Amniotic stem cell (primary cell): Measurements from ENCODE around the gene SUGCT.

Source experiments
- DNase-seq: peaks from one replicate; lab custom pipeline; 2025; lab: John Stamatoyannopoulos, UW

SUGCT gene

DNA sequence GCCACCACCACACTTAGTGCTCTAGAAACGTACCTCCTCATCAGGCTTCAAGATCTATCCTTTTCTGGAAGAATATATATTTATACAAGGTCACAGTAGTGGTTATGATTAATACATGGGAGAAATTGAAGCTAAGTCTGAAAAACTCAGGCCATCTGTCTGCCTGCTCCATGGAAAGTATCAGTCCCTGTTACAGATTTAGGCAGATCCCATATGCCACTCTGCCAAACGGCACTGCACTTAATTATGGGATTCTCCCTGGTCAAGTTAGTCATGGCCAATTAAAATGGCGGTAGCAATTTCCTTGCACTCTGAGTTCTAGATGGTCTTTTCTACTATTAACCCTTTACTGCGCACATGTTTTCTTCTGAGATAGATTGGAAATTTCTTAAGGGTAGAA, 740.0 kb downstream of the SUGCT start:
- no peak for DNase-seq

DNA sequence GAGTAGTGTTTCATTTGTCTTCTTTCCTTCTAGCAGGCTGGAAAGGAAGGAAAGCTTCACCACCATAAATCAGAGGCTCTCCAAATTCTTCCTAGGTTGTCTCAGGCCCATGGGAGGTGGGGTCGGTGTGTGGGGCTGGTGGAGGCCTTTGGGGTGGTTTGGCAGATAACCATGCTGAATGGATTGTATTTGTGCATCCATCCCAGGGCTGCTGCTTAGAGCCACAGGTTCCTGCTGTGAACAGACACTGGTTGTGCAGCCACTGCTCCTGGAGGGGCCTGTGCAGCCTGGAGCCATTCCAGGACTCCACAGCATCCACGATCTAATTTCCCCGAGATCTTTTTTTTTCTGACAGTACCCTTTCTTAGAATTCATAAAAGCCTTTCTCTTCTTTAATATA, 741.8 kb downstream of the SUGCT start:
- no peak for DNase-seq

DNA sequence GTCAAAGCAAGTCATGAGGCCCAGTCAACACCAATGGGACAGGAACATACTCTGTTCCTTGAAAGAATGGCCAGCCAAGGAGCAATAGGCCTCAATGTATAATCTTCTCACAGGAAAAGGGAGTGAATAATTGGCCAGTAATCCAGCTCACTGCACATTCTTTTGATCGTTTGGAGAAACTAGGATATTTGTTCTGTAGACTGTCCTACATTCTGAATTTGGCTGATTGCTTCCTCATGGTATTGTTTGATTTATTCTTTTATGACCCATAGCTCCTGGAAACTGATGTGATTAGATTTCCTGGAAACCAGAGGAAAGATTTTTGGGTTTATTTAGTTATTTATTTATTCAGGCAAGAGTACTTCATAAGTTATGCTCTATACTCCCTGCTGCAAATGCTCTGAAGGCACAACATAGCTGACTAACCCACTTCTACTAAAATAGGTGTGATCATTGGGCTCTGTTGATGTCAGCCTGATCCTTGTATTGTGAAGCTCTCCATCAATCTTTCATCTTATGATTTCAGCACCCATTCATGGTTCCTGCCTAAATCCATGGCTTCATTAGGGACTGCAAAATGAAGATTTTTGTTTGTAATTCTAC, 745.2 kb downstream of the SUGCT start:
- DNase-seq: no peak

DNA sequence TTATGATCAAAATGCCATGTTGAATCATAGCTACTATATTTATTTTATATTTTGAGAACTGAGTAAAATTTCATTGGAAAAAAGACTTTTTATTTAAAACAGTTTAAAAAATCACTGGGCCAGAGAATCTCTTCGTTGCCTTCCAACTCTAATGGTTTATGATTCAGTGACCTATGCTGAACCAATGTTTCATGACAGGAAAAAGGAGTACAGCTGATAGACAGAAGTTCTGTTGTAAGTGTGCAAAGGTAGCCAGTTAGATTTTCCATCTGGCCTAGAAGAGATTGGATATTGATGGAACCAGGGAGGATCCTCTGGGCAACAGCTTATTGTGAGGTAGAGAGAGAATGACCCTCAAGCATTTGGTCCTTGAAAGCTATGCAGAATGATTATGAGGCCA, 745.8 kb downstream of the SUGCT start:
- DNase-seq: peak; percentile 6

DNA sequence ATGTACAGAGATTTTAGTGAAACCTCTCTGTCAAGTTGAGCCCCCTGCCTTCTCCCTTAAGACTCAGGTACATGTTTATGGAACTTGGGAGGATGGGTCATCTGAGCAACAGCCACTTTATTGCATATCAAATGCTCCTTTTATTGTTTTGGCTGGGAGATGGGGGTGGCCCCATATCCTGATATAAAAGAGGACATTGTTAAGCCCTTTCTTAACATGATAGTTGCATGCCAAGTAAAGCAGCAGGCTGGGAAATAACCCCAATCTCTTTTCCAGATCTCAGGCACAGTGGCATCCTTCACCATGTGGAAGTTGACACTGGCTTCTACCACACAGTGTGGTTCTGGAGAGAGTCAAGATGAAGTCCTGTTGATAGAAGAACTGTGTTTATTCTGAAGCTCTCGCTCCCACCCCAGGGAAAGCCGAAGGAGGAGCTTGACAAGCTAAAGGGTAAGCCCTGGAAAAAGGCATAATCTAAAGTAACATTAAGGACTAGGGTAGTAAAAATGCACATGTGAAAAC, 746.7 kb downstream of the SUGCT start:
- no peak for DNase-seq

DNA sequence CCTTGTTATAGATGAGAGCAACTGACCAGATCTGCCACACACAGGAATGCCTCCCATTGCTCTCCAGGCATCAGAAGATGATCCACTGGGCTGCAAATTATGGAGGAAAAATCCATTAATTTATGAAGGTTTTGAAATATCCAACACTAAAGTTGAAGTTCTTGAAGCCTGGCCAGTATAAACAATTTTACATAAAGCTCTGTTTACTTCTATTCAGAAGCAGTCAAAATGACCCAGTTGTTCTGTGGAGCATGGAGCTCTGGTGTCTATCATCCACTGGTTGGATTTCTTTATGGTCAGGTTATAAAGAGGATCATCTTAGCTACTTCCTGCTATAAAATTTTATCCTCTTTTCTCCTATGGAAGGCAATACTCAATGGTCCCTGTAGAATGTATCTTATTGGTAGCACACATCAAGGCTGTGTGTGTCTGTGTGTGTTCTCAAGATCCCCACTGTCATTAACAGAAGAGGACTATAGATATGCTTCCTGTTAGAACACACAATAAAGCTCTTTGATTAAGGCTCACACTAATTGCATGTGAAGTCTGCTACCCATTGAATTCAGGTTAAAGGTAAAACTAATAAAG, 747.4 kb downstream of the SUGCT start:
- DNase-seq: no peak

DNA sequence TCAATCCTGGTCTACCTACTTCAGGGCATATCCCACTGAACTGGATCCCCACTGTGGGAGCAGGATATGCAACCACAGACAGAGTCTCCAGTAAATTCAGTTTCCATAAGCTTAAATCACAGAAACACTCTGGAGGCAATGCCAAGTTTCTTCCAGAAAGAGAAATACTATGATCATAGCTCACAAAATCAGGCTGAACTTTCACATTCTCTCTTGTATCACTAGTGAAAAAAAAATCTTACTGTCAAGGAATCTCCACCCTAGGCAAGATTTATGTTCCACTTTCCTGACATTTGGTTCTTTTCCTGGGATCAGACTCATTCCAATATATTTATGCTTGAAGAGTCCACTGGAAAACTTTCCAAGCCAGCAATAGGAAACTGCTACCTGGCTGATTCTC, 749.0 kb downstream of the SUGCT start:
- no peak for DNase-seq

DNA sequence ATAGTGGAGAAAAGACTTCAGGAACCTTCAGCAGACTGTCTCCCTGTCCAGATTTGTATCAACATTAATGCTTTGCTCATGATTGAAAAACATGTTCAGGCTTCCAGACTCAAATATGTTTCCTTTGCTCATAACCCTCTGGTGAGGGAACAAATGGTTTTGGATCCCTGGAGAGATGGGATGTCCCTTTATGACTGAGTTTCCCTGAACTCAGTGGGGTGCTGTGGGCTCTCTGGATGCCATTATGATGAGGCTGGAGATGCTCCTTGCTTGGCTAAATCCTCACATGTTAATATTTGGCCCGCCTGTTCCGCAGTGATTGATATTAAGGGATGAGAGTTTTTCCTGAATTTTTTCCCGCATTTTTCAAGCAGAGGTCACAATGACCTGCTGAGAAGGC, 749.4 kb downstream of the SUGCT start:
- no peak for DNase-seq

DNA sequence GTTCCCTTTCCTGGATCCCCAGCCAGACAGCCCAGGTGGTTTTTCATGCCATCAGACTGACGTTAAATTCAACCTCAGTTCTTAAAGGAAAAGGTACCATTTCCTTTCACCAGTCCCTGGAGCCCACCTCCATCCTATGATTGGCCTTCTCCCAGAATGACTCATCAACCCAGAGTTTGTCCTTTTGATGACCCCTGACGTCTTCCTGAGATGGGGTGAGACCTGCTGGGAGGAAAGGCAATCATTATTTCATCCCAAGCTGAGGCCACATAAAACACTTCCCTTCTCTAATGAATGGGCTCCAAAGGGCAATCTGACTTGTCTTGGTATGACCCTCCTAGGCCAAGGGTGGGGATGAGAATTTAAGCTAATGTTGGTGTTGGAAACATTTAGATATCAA, 750.7 kb downstream of the SUGCT start:
- no peak for DNase-seq

DNA sequence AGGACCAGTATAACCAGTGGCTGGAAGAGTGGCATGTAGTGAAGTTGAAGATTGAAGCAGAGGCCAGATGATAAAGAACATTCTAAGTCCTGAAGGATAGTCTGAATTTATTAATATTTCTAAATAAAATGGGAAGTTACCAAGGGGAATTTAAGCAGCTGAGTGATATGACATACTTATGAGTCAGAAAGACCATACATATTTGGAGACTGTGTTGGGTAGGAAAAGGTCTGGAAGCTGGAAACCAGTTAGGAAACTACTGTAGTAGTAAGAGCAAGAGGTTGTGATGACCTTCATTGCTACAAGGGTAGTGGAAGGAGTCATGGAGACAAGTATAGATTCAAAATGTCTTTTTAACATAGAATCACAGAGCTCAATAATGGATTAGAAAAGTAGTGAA, 752.3 kb downstream of the SUGCT start:
- no peak for DNase-seq

DNA sequence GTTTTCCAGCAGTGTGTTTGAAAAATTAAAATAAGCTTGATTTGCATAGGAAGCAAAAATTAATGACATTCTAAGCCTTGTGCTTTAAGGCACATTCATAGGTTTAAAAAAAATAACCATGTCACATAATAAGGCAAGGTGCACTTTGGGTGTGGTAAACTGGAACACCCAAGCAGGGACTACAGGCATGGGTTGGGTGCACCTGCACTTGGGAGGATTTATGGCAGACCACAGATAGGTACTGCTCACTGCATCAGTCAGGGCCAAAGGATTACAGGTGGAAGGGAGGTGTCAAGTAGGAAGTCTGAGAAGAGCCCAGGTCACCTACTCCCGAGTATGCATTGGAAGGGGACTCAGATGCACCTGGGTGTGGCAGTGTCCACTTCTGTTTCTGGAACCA, 753.7 kb downstream of the SUGCT start:
- DNase-seq: no peak

DNA sequence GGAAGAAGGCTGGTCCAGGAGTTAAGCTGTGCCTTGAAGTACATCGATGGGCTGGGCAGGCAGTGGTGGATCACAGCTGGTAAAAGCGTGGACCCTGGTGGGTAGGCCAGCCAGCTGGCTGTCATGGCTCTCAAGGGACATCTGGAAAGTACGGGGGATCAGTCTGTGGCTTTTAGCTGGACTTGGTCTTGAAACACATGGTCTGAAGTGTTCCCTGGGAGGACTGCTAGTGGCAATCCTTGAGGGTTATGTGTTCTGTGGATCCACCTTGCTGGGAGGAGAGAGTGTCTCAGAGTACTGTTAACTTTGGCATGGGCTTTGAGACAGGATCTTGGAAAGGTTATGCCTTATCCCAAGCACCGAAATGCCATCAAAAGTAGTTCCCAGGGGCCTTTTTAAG, 754.3 kb downstream of the SUGCT start:
- no peak for DNase-seq

DNA sequence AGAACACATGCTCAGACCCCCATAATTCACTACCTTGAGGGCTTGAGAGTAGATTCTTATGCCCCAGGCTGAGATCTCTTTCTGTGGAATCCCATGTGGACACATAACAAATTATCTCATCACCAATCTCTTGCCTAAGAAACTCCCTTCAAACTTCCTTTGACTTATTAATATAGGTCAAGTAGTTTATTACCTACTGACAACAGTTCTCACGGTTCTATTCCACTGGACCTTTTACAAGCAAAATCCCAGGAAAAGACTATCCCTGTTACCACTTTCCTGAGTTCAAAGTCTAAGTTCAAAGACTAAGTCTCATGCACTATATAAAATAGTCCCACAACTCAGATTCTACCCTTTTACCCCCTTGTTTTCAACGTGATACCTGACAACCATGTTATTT, 754.7 kb downstream of the SUGCT start:
- no peak for DNase-seq

DNA sequence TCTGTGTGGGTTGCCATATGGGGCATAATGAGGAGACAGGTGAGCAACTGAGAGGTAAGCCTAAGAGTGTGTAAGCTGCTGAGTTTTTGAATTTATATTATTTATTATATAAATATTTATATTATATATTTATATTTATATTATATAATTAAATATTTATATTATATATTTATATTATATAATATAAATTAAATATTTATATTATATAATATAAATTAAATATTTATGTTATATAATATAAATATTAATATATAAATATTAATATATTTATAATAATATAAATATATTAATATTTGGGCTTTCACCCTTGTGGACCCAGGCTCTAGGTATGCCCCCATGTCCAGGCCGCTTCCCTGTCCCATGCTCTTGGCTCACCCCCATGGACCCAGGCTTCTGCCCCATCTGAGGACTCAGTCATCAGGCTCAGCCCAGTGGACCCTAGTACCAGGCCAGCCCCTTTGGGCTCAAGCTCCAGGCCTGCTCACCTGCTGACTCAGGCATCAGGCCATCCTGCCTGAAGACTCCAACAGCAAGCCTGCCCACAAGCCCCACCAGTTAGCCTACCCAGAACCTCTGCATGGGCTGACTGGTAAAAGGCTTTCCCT, 755.4 kb downstream of the SUGCT start:
- no peak for DNase-seq

DNA sequence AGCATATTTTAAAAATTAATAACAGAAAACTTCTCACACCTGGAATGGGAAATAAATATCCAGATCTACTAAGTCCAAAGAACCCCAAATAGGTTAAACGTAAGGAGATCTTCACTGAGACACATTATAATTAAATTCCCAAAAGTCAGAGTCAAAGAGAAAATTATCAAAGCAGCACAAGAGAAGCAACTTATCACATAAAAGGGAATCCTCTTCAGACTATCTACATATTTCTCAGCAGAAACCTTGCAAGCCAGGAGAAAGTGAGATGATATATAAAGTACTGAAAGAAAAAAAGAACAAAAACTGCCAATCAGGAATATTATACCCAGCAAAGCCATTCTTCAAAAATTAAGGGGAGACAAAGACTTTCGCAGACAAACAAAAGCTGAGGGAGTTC, 756.4 kb downstream of the SUGCT start:
- no peak for DNase-seq

DNA sequence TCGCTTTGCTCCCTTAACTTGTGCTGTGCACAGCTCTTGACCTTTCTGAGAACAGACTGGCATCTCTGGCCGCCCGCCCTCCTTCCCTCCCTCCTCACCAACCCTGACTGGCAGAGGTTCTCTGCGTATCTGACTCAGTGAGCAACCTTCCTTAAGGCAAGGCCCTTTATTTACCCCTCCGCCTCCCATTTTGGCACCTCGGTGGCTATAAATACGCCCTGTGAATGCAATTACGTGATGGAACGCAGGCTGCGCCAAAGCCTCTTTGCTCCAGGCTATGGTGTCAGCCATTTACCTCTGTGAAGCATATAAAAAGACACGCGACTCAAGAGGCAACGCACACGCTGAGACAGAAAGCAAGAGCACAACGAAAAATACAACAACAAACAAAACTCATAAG, 764.3 kb downstream of the SUGCT start:
- no peak for DNase-seq

DNA sequence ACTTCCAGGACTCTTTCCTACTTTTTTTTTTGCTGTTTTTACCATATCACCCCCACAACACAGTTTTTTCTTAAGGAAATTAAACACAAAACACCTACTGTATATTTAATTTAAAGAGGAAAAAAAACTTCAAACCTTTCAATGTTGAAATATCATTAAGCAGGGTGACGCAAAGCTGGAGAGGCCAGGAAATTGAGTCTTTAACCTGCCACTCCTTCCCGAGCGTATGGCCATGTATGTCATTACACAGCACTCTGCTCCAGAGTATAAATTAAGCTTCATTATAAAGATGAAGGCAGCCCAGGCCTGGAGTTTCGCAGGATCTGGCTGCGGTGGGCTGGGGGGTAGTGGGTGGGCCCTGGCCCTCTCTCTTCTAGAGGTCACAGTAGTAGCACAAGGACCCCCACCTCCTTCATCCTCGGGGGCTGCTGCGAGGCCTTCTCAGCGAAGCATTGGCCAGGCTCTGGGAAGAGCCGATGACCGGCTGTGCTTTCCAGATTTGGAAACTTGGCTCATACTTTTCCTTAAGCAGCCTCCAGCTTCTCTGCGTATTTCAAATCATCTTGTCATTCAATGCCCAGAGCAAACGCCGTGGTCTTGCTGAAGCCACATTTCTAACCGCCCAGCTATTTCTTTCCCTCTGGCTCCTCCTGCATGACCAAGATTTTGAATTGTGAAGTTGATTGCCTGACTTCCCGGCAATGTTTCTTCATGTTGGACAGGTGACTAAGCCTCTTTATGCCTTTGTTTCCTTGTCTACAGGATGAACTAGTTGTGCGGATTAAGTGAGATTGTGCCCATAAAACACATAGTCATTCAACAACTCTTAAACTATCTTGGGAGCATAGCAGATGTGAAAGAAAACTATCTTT, 765.1 kb downstream of the SUGCT start:
- DNase-seq: no peak

DNA sequence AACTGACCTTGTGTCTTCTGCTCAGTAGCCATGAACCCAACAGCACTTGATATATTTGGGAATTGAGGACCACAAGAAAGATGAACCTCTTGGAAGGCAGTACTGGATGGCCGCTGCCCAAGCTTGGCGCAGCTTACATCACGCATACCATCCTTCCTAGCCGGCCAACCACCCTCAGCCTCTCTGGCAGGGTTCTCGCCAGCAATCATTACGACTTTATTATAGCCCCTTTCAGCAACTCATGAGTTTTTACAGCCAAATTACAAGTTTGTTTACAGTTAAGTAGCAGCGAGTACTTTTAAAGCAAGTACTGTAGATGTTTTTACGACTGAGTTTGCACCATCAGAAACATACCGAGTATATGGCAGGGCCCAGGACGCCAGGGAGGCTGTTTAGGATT, 769.1 kb downstream of the SUGCT start:
- no peak for DNase-seq

DNA sequence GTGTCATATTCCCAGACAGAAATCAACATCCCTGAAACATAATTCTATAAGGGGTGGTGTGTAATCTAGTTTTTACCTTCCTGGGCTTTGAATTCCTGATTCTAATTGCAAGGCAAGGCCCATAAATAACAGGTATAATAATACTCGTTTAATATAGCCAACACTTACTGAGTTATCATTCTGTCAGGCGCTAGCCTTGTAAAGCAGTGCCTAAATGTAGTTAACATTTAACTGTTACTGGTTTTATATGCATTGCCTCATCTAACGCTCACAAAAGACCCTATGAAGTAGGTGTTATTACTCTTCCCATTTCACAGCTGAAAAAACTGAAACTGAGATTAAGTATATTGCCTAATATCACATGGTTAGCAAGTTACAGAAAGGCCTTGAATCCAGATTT, 772.5 kb downstream of the SUGCT start:
- DNase-seq: no peak

DNA sequence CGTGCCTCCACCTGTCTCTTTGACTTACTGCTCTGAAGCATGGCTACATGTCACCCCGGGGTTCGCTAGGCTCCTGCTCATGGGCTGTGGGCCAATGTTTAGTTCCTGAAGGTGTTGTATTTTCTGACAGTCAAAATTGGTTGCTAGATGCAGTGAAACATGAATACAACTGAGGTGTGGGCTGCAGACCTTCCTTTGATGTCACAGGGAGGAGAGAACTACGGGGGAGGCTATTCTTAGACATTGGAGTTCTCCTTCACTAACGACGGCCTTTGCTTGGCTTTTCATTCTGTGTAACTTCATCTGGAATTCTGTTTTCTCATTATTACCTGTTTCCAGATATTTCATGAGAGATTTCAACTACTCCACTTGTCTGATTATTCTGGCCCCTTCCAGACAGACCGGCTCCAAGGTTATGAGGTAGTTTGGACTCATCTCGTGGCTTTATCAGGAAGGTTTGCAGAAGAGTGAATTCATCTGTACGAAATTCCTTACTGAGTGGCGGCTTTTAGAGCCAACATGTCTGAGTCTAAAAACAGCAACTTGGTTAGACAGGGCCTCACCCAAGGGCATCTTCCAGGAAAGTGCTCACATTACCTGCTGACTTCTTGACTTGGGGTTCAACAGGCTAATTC, 774.7 kb downstream of the SUGCT start:
- DNase-seq: no peak
